ENCODE data around the gene LTBP3.

DNA sequence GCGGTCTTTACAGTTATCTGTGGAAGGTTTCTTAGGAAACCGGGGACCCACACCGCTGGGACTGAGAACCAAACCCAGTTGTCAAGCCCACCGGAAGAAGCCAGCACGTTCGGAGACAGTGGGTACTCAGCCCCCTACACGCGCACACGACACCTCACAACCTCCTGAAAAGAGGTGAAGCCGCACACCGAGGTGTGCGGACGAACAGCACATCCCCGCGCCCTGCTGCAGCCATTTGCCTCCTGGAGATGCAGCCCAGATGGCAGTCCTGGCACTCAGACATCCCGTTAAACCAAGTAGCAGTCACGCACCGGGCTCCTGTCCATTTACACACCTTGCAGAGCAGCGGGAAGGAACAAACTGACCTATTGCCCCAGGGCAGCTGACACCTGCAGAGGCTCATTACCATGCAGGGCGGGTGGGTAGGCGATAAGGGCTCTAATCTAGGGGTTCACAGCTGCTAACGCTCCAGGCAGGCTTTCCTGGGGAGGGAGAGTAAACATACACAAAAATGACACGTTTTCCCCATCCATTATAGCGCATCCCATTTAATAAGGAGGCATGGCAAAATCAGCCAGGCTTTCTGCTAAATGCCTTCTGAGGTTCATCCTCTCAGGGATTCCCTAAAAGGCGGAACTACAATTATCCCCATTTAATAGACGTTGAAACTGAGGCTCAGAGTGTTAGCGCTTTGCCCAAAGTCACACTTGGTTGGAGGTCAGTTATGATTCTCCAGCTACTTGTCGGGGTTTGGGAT is 16.8 kb upstream of the LTBP3 start:
- TF ChIP-seq CBX3 (IDR thresholded peaks at IDR 0.05; ENCODE audit: low read depth) = no peak
- no peak for TF ChIP-seq JUND (IDR thresholded peaks at IDR 0.05)
- TF ChIP-seq RAD21 (IDR thresholded peaks at IDR 0.05; ENCODE audit: low read depth) = no peak
- TF ChIP-seq, protein P1, sequence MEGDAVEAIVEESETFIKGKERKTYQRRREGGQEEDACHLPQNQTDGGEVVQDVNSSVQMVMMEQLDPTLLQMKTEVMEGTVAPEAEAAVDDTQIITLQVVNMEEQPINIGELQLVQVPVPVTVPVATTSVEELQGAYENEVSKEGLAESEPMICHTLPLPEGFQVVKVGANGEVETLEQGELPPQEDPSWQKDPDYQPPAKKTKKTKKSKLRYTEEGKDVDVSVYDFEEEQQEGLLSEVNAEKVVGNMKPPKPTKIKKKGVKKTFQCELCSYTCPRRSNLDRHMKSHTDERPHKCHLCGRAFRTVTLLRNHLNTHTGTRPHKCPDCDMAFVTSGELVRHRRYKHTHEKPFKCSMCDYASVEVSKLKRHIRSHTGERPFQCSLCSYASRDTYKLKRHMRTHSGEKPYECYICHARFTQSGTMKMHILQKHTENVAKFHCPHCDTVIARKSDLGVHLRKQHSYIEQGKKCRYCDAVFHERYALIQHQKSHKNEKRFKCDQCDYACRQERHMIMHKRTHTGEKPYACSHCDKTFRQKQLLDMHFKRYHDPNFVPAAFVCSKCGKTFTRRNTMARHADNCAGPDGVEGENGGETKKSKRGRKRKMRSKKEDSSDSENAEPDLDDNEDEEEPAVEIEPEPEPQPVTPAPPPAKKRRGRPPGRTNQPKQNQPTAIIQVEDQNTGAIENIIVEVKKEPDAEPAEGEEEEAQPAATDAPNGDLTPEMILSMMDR (IDR thresholded peaks at IDR 0.05 in 2 of 3, conservative IDR thresholded peaks at IDR 0.05 in 1 of 3; ENCODE audit: borderline replicate concordance in 1 of 3, insufficient read depth in 1 of 3, low read depth in 2 of 3, low read length in 2 of 3) = no peak
- TF ChIP-seq, protein P2, sequence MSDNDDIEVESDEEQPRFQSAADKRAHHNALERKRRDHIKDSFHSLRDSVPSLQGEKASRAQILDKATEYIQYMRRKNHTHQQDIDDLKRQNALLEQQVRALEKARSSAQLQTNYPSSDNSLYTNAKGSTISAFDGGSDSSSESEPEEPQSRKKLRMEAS (IDR thresholded peaks at IDR 0.05) = no peak
- TF ChIP-seq POLR2AphosphoS5 (IDR thresholded peaks at IDR 0.05; ENCODE audit: low read depth, low read length) = peak; percentile 47
- TF ChIP-seq EGR1 (IDR thresholded peaks at IDR 0.05; ENCODE audit: low read depth) = no peak
- TF ChIP-seq REST (IDR thresholded peaks at IDR 0.05; ENCODE audit: low read depth) = no peak

Data from HCT116 (cell line).